Glutamatergic neuron (in vitro differentiated cells): ENCODE data around the gene UTRN. TPM values are rescaled to one million over a fixed set of nuclear protein-coding genes. Genes with fewer than 3 reads are reported as not detected.

Experiments
- DNase-seq: peaks from one replicate; pipeline ENCODE4 v3.0.0; 2022
- H3K27ac Mint-ChIP-seq: one replicate; pipeline ENCODE4 v1.8.0; 2020; ENCODE audit warnings: mild to moderate bottlenecking, mixed read lengths, inconsistent platforms; ENCODE audit not compliant: unreplicated experiment
- H3K27me3 Mint-ChIP-seq: one replicate; pipeline ENCODE4 v1.8.0; 2020; ENCODE audit warnings: mild to moderate bottlenecking, moderate library complexity, mixed read lengths, inconsistent platforms; ENCODE audit not compliant: unreplicated experiment
- H3K36me3 Mint-ChIP-seq: one replicate; pipeline ENCODE4 v1.8.0; 2020; ENCODE audit warnings: mild to moderate bottlenecking, mixed read lengths, inconsistent platforms; ENCODE audit not compliant: unreplicated experiment
- H3K4me1 Mint-ChIP-seq: one replicate; pipeline ENCODE4 v1.8.0; 2020; ENCODE audit warnings: mild to moderate bottlenecking, low read depth, mixed read lengths, inconsistent platforms; ENCODE audit not compliant: unreplicated experiment
- H3K4me3 Mint-ChIP-seq: one replicate; pipeline ENCODE4 v1.8.0; 2020; ENCODE audit warnings: mild to moderate bottlenecking, mixed read lengths, inconsistent platforms; ENCODE audit not compliant: unreplicated experiment
- H3K9me3 Mint-ChIP-seq: one replicate; pipeline ENCODE4 v1.8.0; 2020; ENCODE audit warnings: mild to moderate bottlenecking, moderate library complexity, mixed read lengths, inconsistent platforms; ENCODE audit not compliant: unreplicated experiment
- CTCF ChIP-seq: fragments of 200-600 bp; sonication (generic); IDR thresholded peaks from one replicate; pipeline ENCODE4 v1.5.0; 2021; ENCODE audit not compliant: partially characterized antibody, unreplicated experiment
- total RNA-seq: library from RNA; stranded (reverse); fragmentation: NEBNext Ultra II Directional; extraction: Animal tissue kit (Norgen Biotek cat#: 25700); gene quantifications from one replicate; pipeline ENCODE4 v1.2.1, GENCODE V29; 2021; ENCODE audit not compliant: unreplicated experiment

UTRN gene
- total RNA-seq, 1 donor from 2014 or later, result 24.3 TPM

GRCh38 chr6:144327081-144327480 lies 41.9 kb downstream of the UTRN start:
- Mint-ChIP-seq H3K4me1 (peaks cover 6% of the 10 kb centered on the region), H3K27ac (no peak overlapping the region), H3K27me3 (no peaks in the 10 kb centered on the region), H3K9me3 (no peaks in the 10 kb centered on the region), H3K36me3 (no peaks in the 10 kb centered on the region), H3K4me3 (no peak overlapping the region)
- no peak for DNase-seq
- TF ChIP-seq CTCF, result no peak

GRCh38 chr6:144330017-144330987 lies 45.2 kb downstream of the UTRN start:
- H3K4me3 Mint-ChIP-seq, result no peak overlapping the region

GRCh38 chr6:144331491-144331969 lies 46.4 kb downstream of the UTRN start:
- no peaks in the 10 kb centered on the region for H3K9me3 Mint-ChIP-seq
- no peak for TF ChIP-seq CTCF
- H3K4me1 Mint-ChIP-seq, result no peaks in the 10 kb centered on the region
- H3K27ac Mint-ChIP-seq, result no peak overlapping the region
- H3K4me3 Mint-ChIP-seq, result no peak overlapping the region
- H3K27me3 Mint-ChIP-seq, result peaks cover 2% of the 10 kb centered on the region
- no peaks in the 10 kb centered on the region for H3K36me3 Mint-ChIP-seq
- DNase-seq, result no peak

More at GRCh38 chr6:144330017-144330987, 45.2 kb downstream of the UTRN start:
- TF ChIP-seq CTCF, result no peak
- Mint-ChIP-seq H3K4me1 (peaks cover 5% of the 10 kb centered on the region), H3K9me3 (no peaks in the 10 kb centered on the region), H3K36me3 (no peaks in the 10 kb centered on the region), H3K27ac (no peak overlapping the region), H3K27me3 (peaks cover 2% of the 10 kb centered on the region)
- no peak for DNase-seq

GRCh38 chr6:144332177-144332576 lies 47.0 kb downstream of the UTRN start:
- Mint-ChIP-seq H3K36me3 (no peaks in the 10 kb centered on the region), H3K9me3 (no peaks in the 10 kb centered on the region), H3K27me3 (peaks cover 5% of the 10 kb centered on the region), H3K4me1 (no peaks in the 10 kb centered on the region), H3K4me3 (no peak overlapping the region), H3K27ac (no peak overlapping the region)
- TF ChIP-seq CTCF, result no peak
- DNase-seq, result no peak

- H3K9me3 Mint-ChIP-seq, result no peaks in the 10 kb centered on the region
- H3K4me3 Mint-ChIP-seq, result no peak overlapping the region
- H3K36me3 Mint-ChIP-seq, result no peaks in the 10 kb centered on the region
- no peak for TF ChIP-seq CTCF
- H3K27ac Mint-ChIP-seq, result no peak overlapping the region
- DNase-seq, result no peak
- H3K27me3 Mint-ChIP-seq, result peaks cover 5% of the 10 kb centered on the region
- H3K4me1 Mint-ChIP-seq, result no peaks in the 10 kb centered on the region
Observed at GRCh38 chr6:144334150-144334708, 49.1 kb downstream of the UTRN start.
